GM12872 (cell line): ENCODE measurements around the gene RHOA.

Experiments used
- CTCF ChIP-seq: IDR thresholded peaks from 3 replicates; pipeline ENCODE4 v1.5.1; 2011; ENCODE audit warnings: low read depth, mild to moderate bottlenecking, low read length, moderate library complexity; ENCODE audit not compliant: insufficient read depth

Gene RHOA

GRCh38 chr3:49316696-49317457, 94.9 kb downstream of the RHOA start:
- no peak for TF ChIP-seq CTCF

DNA sequence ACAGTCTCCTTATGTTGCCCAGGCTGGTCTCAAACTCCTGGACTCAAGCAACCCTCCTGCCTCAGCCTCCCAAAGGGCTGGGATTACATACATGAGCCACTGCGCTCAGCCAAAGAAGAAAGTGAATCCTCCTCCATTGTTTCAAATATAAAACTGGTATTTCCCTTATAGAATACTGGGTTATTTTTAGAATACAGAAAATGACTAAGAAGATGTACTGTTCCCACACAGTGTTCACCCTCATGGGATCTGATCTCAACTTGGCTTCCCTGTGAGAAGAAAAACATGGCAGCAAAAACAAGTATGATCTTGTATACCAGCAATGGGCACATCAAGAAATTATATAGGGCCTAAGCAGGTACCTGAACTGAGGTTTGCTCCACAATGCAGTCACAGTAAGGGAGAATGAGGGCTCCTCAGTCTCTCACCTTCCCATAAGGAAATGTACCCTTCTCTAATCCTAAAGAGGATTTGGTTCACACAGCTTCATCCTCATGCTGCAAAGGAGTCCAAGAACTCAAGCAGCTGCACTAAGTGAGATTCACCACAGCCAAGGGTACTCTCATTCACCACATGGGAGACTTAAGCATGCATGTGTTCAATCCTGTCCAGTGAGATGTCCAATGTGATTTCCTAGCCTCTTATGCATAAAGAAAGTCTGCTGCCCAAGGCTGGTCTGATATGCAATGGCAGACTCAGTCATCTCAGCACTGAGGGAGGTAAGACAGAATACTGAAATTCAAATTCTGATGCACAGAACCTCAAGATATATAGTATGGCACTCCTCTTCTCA, 97.7 kb downstream of the RHOA start:
- TF ChIP-seq CTCF, result no peak

DNA sequence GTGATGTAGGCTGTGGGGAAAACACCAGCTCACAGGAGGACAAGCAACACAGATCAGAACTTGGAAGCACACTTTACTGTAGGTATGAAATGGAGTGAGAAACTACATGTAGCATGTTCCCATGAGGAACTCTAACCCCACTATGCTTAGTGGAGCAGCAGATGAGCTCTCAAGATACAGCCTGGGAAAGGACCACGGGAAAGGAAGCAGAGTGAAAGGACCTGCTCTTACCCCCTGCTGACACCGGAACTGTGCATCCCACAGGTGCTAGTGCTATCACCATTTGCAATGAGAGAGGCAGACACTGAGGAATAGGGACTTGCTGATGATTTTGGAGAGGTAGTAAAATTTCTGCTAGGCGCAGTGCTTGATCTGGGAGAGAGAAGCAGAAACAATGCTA, 100.5 kb downstream of the RHOA start:
- TF ChIP-seq CTCF, result no peak

DNA sequence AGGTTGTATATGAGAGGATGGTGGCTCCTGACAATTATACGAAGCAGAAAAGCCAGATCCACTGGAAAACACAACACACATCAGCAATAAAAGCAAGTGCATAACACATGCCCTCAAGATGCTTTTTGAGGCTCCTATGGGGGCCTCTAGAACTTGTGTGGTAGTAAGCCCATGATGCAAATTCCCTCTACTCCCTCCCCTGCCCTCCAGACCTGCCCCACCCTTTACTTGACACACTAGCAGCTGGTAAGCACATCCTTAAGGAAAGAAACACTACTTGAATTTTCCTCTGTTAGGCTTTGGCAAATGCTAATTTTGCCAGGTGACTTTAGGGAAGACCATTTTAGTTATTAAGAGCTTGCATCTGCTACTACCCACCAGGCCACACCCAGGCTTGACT, 101.1 kb downstream of the RHOA start:
- no peak for TF ChIP-seq CTCF
